Measurements from ENCODE around the gene SEMA4F. TPM values are rescaled to one million over a fixed set of nuclear protein-coding genes. Genes with fewer than 3 reads are reported as not detected.

SEMA4F gene
- total RNA-seq, 1 experiment from 2014 or later: 6.6 TPM

DNA sequence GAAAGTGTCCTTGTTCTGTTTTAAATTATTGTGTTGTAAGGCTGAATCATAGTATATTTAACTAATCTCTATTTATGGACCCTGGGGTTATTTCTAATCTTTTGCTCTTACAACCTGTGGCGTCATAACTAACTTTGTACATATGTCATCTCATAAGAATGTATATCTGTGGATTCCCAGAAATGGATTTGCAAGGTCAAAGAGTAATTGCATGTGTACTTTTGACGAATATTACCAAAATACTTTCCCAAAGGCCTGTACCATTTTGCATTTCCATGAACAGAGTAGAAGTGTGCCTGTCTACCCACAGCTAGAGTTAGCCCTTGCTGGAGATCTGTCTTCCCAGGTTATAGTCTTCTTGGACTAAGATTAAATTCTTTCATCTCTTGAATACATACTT is 42.8 kb downstream of the SEMA4F start:
- no peaks in the 10 kb centered on the region for H3K9me3 ChIP-seq (ENCODE audit: control insufficient read depth, low read depth, low read length)
- H4K91ac ChIP-seq (ENCODE audit: insufficient read length, low read depth, low read length): no peak overlapping the region
- no peak overlapping the region for H2BK5ac ChIP-seq (ENCODE audit: insufficient read length, low read length)
- H2AK5ac ChIP-seq (ENCODE audit: insufficient read length, low read length): no peak overlapping the region
- Mint-ChIP-seq H3K4me1 (peaks cover 6 to 7% of the 10 kb centered on the region in 2 experiments), H3K4me3 (no peak overlapping the region), H3K36me3 (ENCODE audit: insufficient read depth in 1 of 3, low read depth in 3 of 3) (no peaks in the 10 kb centered on the region), H3K9me3 (no peaks in the 10 kb centered on the region; a peak in 2 of 5 replicates), H3K27me3 (ENCODE audit: low read depth) (peaks cover 3% of the 10 kb centered on the region; the same call in 1 of the 2 replicates), H3K27ac (no peak overlapping the region)
- H3K4me2 ChIP-seq (ENCODE audit: insufficient read depth, insufficient read length, low read length): no peak overlapping the region
- no peaks in the 10 kb centered on the region for H4K20me1 ChIP-seq (ENCODE audit: control insufficient read depth, insufficient read depth, insufficient read length)
- no peak for DNase-seq
- no peak overlapping the region for H4K5ac ChIP-seq (ENCODE audit: insufficient read length, low read depth, low read length)
- no peaks in the 10 kb centered on the region for H3K79me1 ChIP-seq (ENCODE audit: insufficient read depth, low read depth, low read length, poor library complexity, severe bottlenecking)
- no peaks in the 10 kb centered on the region for H3K27me3 ChIP-seq (ENCODE audit: insufficient read depth, low read length)
- no peaks in the 10 kb centered on the region; the same call in 1 of the 2 replicates for H3K4me1 ChIP-seq (ENCODE audit: insufficient read depth, low read length)
- no peak overlapping the region for H2BK120ac ChIP-seq (ENCODE audit: low read depth, low read length, poor library complexity, severe bottlenecking)
- no peak overlapping the region for H3K27ac ChIP-seq (ENCODE audit: insufficient read length, low read depth, low read length)
- no peak overlapping the region for H2BK15ac ChIP-seq (ENCODE audit: low read depth, low read length)
- no peak overlapping the region for H3K23ac ChIP-seq (ENCODE audit: insufficient read length, low read depth, low read length)
- no peak overlapping the region for H3K9ac ChIP-seq (ENCODE audit: extremely low read depth, insufficient read length, low read length)
- no peak overlapping the region for H2AFZ ChIP-seq (ENCODE audit: low read length)
- H2BK20ac ChIP-seq (ENCODE audit: low read depth, low read length, poor library complexity, severe bottlenecking): no peak overlapping the region
- H3K14ac ChIP-seq (ENCODE audit: insufficient read depth, low read length): no peak overlapping the region
- no peak overlapping the region for H2BK12ac ChIP-seq (ENCODE audit: insufficient read length, low read depth, low read length)
- H3T11ph ChIP-seq (ENCODE audit: low read length): no peak overlapping the region
- H4K8ac ChIP-seq (replicated peaks; ENCODE audit: insufficient read length, low read depth, low read length): no peak overlapping the region
- no peaks in the 10 kb centered on the region for H3K23me2 ChIP-seq (ENCODE audit: insufficient read length, low read depth, low read length, poor library complexity, severe bottlenecking)
- no CpG with 5 or more reads among the region's 2 CpGs for WGBS (ENCODE audit: extremely low coverage, insufficient read length, low lambda C conversion rate)
- H3K4ac ChIP-seq (ENCODE audit: low read depth, low read length): no peak overlapping the region
- H3K18ac ChIP-seq (ENCODE audit: insufficient read length, low read depth, low read length): no peak overlapping the region
- TF ChIP-seq, protein P1, sequence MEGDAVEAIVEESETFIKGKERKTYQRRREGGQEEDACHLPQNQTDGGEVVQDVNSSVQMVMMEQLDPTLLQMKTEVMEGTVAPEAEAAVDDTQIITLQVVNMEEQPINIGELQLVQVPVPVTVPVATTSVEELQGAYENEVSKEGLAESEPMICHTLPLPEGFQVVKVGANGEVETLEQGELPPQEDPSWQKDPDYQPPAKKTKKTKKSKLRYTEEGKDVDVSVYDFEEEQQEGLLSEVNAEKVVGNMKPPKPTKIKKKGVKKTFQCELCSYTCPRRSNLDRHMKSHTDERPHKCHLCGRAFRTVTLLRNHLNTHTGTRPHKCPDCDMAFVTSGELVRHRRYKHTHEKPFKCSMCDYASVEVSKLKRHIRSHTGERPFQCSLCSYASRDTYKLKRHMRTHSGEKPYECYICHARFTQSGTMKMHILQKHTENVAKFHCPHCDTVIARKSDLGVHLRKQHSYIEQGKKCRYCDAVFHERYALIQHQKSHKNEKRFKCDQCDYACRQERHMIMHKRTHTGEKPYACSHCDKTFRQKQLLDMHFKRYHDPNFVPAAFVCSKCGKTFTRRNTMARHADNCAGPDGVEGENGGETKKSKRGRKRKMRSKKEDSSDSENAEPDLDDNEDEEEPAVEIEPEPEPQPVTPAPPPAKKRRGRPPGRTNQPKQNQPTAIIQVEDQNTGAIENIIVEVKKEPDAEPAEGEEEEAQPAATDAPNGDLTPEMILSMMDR (conservative IDR thresholded peaks at IDR 0.05): no peak
- no peak overlapping the region for H3K56ac ChIP-seq (ENCODE audit: insufficient read length, low read depth, low read length)
- no peaks in the 10 kb centered on the region for H3K79me2 ChIP-seq (ENCODE audit: insufficient read depth, low read length)

All from H9 (cell line).